ENCODE results near the gene SLC9A2.

Gene SLC9A2

GRCh38 chr2:102639429-102639828, 20.1 kb downstream of the SLC9A2 start:
- H3K4me3 ChIP-seq (ENCODE audit: low read depth, low read length): no peak overlapping the region
- no peak for DNase-seq (ENCODE audit: low read depth)
- in situ Hi-C loops (cut with HindIII; ENCODE audit: low sequenced_read_pairs): no loop called here
- TF ChIP-seq, protein P1, sequence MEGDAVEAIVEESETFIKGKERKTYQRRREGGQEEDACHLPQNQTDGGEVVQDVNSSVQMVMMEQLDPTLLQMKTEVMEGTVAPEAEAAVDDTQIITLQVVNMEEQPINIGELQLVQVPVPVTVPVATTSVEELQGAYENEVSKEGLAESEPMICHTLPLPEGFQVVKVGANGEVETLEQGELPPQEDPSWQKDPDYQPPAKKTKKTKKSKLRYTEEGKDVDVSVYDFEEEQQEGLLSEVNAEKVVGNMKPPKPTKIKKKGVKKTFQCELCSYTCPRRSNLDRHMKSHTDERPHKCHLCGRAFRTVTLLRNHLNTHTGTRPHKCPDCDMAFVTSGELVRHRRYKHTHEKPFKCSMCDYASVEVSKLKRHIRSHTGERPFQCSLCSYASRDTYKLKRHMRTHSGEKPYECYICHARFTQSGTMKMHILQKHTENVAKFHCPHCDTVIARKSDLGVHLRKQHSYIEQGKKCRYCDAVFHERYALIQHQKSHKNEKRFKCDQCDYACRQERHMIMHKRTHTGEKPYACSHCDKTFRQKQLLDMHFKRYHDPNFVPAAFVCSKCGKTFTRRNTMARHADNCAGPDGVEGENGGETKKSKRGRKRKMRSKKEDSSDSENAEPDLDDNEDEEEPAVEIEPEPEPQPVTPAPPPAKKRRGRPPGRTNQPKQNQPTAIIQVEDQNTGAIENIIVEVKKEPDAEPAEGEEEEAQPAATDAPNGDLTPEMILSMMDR (IDR thresholded peaks at IDR 0.05; ENCODE audit: low read depth, low read length, missing control alignments): no peak

- TF ChIP-seq, protein P1 (IDR thresholded peaks at IDR 0.05; ENCODE audit: low read depth, low read length, missing control alignments): no peak
- no peak for DNase-seq (ENCODE audit: low read depth)
- in situ Hi-C loops (cut with HindIII; ENCODE audit: low sequenced_read_pairs): no loop called here
- H3K4me3 ChIP-seq (ENCODE audit: low read depth, low read length): no peak overlapping the region
Observed at GRCh38 chr2:102652126-102652525, 32.8 kb downstream of the SLC9A2 start.

DNA sequence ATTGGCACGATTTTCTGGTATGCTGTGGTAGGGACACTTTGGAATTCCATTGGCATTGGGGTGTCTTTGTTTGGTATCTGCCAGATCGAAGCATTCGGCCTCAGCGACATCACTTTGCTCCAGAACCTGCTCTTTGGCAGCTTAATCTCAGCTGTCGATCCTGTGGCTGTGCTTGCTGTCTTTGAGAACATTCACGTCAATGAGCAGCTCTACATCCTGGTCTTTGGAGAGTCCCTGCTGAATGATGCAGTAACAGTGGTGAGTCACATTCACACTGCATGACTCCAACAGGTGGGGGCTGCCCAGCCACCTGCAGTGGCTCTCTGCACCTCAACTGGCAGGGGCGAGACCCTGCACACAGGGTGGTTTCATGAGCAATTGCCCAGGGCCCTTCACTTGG, 38.4 kb downstream of the SLC9A2 start:
- TF ChIP-seq, protein P1 (IDR thresholded peaks at IDR 0.05; ENCODE audit: low read depth, low read length, missing control alignments): no peak
- DNase-seq (ENCODE audit: low read depth): no peak
- H3K4me3 ChIP-seq (ENCODE audit: low read depth, low read length): no peak overlapping the region
- in situ Hi-C loops (cut with HindIII; ENCODE audit: low sequenced_read_pairs): no loop called here

DNA sequence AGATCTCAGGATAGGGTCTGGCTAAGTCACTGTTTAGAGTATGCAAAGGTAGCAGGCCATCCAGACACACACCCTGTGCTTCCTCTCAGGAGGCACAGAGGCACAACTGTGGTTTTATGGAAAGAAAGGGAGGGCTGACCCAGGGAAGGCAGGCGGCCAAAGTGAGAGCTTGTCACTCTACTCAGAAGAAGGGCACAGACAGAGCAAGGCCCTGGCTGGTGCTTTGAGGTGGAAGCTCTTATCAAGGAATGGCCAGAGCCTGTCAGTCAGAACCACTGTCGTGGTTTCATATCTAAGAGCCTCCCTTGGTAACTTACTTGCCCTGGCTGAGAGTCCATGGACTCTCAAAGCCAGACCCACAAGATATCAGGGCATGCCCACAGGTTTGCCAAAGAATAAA, 40.7 kb downstream of the SLC9A2 start:
- in situ Hi-C loops (cut with HindIII; ENCODE audit: low sequenced_read_pairs): no loop called here
- H3K4me3 ChIP-seq (ENCODE audit: low read depth, low read length): no peak overlapping the region
- TF ChIP-seq, protein P1 (IDR thresholded peaks at IDR 0.05; ENCODE audit: low read depth, low read length, missing control alignments): no peak
- no peak for DNase-seq (ENCODE audit: low read depth)

DNA sequence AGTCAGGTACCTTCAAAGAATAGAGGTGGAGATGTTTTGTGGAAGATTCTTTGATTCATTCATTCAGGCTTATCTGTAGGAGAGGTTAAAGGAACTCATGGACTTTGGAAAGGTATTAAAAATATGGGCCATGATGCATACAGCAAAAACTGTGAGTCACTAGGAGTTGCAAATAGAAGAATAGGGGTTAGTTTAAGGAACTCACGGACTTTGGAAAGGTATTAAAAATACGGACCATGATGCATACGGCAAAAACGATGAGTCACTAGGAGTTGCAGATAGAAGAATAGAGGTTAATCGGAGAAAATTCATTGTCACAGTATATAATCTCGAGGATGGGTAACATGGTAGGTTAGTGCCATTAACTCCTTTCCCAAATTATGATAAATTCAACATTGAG, 41.2 kb downstream of the SLC9A2 start:
- in situ Hi-C loops (cut with HindIII; ENCODE audit: low sequenced_read_pairs): no loop called here
- no peak for DNase-seq (ENCODE audit: low read depth)
- TF ChIP-seq, protein P1 (IDR thresholded peaks at IDR 0.05; ENCODE audit: low read depth, low read length, missing control alignments): no peak

DNA sequence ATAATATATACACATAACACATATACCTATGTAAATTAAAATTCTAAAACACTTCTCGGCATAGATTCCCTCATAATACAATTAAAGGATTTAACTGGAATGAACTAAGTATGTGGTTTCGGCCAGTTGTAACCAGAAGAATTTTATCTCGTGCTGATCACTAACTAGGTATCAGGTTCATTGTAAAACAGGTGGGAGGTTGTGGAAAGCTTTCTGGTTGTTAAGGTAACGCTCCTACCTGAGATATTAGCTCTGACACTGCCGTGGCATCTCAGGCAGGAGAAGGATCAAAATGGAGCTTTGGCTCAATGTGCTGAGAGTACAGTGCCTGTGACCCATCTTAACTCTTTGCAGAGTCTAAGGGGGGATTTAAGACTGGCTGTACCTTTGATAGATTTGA, 42.5 kb downstream of the SLC9A2 start:
- in situ Hi-C loops (cut with HindIII; ENCODE audit: low sequenced_read_pairs): no loop called here
- DNase-seq (ENCODE audit: low read depth): no peak
- no peak overlapping the region for H3K4me3 ChIP-seq (ENCODE audit: low read depth, low read length)
- TF ChIP-seq, protein P1 (IDR thresholded peaks at IDR 0.05; ENCODE audit: low read depth, low read length, missing control alignments): no peak

More for the DNA sequence above, 41.2 kb downstream of the SLC9A2 start:
- H3K4me3 ChIP-seq (ENCODE audit: low read depth, low read length): no peak overlapping the region

- H3K4me3 ChIP-seq (ENCODE audit: low read depth, low read length): no peak overlapping the region
- DNase-seq (ENCODE audit: low read depth): no peak
- TF ChIP-seq, protein P1 (IDR thresholded peaks at IDR 0.05; ENCODE audit: low read depth, low read length, missing control alignments): no peak
- in situ Hi-C loops (cut with HindIII; ENCODE audit: low sequenced_read_pairs): no loop called here
Observed at GRCh38 chr2:102662833-102663232, 43.5 kb downstream of the SLC9A2 start.
